Inflammatory macrophage treated with lipopolysaccharide for 4 hours (primary cell): ENCODE results near the gene YJU2.
"Not testable (repeated sequence)": the region's sequence is repeated elsewhere in the genome, so short reads cannot be mapped to it uniquely, and the experiment has no call there.

ENCODE experiments used
- DNase-seq: peaks from one replicate; pipeline ENCODE4 v3.0.0-alpha.2; 2020

Gene YJU2

DNA sequence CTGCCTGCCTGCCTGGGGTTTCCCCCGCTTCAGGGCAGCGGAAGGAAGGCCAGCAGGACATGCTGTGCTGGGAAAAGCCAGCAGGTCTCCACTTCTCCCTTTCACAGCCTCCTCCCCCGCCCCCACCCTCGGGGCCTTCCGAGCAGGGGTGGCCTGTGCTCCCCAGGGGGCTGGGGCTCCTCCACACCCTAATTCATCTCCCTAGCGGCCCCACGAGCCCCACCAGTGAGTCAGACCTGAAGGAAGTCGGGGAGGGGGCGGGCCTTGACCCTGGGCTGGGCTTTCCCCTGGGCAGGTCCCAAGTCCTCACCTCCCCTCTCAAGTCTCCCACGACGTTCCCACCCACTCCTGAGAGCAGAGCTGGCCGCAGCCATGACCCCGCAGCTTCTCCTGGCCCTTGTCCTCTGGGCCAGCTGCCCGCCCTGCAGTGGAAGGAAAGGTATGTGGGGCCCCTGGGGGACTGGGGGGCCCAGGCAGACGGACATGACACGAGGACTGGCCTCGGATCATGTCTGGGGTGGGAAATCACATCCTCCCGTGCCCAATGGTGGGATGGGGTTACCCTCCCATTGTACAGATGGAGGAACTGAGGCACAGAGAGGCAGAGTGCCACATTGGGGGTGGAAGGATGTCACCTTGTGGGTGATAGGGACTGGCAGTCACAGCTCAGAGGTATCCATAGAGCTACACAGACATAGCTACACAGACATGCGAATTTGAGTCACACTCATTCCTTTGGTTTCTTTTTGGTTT lies 17.5 kb upstream of the YJU2 start, which contains the start of gene EBI3:
Gene EBI3, plus strand, starts transcription at position 345 of the 753 bp plus-strand sequence. Its CDS starts 28 bp downstream, at position 373.
- DNase-seq, result peak; percentile 94

DNA sequence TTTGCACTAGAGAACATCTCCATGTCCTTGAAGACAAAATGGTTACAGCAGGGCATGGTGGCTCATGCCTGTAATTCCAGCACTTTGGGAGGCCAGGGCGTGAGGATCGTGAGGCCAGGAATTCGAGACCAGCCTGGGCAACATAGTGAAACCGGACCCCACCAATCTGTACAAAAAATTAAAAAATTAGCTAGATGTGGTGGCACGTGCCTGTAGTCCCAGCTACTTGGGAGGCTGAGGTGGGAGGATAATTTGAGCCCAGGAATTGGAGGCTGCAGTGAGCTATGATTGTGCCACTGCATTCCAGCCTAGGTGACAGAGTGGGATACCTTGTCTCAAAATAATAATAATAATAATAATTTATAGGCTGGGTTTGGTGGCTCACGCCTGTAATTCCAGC lies 16.6 kb upstream of the YJU2 start:
- DNase-seq, result not testable (repeated sequence)

- DNase-seq, result not testable (repeated sequence)
Measured at GRCh38 chr19:4231521-4231920, 15.4 kb upstream of the YJU2 start.

DNA sequence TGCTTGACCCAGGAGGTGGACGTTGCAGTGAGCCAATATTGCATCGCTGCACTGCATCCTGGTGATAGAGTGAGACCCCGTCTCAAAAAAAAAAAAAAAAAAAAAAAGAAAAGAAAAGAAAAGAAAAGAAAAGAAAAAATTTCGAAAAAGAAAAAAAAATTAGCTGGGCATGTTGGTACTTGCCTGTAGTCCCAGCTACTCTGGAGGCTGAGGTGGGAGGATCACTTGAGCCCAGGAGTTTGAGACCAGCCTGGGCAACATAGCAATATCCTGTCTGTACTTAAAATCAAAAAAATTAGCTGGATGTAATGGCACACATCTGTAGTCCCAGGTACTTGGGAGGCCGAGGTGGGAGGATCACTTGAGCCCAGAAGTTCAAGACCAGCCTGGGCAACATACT lies 14.7 kb upstream of the YJU2 start:
- not testable (repeated sequence) for DNase-seq

DNA sequence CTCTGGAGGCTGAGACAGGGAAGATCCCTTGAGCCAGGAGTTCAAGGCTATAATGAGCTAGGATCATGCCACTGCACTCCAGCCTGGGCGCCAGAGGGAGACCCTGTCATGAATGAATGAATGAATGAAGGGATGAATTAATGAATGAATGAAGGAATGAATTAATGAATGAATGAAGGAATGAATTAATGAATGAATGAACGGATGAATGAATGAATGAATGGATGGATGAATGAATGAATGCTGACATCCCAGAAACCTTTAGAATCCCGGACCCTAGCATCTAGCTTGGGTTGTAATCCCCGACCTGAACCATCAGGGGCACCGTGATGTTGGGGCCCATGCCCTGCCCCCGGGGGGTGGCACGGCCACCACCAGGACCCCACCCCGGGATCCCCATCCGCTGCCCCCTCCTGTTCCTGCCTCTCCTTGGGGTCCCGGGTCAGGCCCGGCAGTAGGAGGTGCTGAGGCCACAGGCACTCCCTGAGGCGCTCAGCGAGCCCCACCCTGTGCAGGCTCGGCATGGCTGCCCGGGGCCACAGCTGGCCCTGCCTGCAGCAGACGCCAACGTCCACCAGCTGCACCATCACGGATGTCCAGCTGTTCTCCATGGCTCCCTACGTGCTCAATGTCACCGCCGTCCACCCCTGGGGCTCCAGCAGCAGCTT lies 14.1 kb upstream of the YJU2 start:
- DNase-seq, result no peak

- DNase-seq, result peak; percentile 46
Measured at GRCh38 chr19:4233282-4233853, 13.5 kb upstream of the YJU2 start.

GRCh38 chr19:4234142-4234861 lies 12.6 kb upstream of the YJU2 start:
- DNase-seq, result no peak

DNA sequence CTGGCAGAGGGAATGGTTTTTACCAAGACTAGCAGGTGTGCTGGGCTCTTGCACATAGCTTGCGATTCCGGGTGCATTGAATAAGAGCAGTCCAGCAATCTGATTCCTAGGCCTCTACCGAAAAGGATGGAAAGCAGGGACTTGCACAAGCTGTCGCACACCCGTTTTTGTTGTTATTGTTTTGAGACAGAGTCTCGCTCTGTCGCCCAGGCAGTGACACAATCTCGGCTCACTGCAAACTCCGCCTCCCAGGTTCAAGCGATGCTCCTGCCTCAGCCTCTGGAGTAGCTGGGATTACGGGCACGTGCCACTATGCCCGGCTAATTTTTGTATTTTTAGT lies 12.0 kb upstream of the YJU2 start:
- no peak for DNase-seq

GRCh38 chr19:4237510-4237909 lies 9.4 kb upstream of the YJU2 start:
- DNase-seq, result not testable (repeated sequence)

DNA sequence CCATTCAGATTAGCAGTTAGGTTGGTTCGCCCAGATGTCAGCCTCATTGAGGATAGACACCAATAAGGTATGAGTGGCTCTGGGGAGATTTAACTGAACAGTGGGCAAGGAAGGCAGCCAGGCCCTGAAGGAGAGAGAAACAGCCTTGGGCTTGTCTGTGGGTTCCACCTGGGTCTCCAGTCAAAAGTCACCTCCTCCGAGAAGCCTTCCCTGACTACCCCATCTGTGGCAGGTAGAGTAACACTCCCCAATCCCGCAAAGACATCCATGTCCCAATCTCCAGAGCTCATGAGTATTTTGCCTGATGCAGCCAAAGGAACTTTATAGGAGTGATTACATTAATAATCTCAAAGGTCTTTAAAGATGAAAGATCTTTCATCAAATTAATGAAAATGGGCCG lies 8.0 kb upstream of the YJU2 start:
- no peak for DNase-seq

DNA sequence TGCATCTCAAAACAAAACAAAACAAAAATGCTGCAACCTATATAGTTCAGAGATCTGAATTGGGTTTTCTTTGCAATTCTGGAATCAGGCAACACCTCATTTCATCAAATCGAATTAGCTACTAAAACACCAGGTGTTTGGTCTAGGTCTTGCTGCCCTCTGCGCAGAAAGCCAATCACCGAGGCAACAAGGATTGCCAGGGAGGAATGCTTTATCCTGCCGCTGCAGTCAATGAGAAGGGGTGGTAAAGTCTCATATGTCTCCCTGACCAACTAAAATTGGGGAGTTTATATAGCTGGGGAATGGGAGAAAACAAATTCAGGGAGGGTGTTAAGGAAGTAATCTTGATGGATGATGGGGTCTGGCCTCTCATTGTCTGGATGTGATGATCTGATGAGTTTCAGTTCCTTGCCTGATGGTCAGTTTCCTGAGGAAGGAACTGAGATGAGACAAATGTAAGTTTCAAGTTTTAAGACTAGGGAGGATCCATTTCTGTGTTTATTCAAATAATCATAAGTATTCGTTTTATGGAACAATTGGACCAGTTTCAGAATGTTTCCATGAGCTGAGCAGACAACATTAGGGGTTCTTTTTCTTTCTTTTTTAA lies 5.0 kb upstream of the YJU2 start:
- DNase-seq, result peak; percentile 76

GRCh38 chr19:4245938-4246337 lies 942 bp upstream of the YJU2 start:
- DNase-seq, result not testable (repeated sequence)

- no peak for DNase-seq
Measured at GRCh38 chr19:4256563-4256962, 9.7 kb downstream of the YJU2 start.

DNA sequence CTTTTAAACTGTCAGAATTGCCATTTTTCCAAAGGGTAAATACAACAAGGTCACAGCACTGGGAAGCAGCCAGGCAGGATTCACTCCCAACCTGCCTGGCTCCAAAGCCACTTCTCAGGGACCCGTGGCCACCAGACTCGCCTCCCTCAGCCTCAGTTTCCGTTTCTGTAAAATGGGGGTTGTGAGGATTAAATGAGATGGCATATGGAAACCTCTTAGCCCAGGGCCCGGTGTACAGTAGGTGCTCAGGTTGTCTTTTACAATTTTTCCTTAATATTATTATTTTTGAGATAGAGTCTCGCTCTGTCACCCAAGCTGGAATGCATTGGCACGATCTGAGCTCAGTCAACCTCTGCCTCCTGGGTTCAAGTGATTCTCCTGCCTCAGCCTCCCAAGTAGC lies 10.1 kb downstream of the YJU2 start:
- no peak for DNase-seq

DNA sequence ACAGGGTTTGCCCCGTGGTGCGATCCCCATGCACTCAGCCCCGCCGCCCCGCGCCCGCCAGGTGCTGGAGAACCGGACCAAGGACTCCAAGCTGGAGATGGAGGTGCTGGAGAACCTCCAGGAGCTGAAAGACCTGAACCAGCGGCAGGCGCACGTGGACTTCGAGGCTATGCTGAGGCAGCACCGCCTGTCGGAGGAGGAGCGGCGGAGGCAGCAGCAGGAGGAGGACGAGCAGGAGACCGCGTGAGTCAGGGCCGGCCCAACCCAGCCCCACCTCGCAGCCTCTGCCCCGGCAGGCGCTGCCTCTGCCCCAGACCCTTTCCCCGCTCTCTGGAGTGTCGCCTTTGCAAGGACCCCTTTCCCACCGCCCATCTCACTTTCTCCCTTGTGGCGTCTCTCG lies 11.3 kb downstream of the YJU2 start:
- DNase-seq, result no peak

DNA sequence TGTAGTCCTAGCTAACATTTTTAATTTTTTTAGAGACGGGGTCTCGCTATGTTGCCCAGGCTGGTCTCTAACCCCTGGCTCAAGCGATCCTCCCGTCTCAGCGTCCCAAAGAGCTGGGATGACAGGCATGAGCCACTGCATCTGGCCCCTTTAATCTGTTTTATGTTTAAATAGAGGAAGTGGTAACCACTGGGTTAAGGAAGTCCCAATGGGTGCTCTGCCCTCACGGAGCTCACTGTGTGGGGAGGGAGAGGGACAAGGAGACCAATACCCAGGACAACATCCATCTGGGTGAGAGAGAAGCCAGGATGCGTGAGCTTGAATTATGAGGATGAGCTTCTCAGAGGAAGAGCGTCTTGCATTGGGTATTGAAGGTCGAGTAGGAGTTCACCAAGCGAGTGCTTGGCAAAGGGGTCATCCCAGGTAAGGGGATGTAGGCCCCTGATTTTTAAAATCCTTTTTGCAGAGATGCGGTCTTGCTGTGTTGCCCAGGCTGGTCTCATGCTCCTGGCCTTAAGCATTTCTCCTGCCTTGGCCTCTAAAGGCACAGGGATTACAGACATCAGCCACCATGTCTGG lies 13.8 kb downstream of the YJU2 start:
- DNase-seq, result peak; percentile 29

DNA sequence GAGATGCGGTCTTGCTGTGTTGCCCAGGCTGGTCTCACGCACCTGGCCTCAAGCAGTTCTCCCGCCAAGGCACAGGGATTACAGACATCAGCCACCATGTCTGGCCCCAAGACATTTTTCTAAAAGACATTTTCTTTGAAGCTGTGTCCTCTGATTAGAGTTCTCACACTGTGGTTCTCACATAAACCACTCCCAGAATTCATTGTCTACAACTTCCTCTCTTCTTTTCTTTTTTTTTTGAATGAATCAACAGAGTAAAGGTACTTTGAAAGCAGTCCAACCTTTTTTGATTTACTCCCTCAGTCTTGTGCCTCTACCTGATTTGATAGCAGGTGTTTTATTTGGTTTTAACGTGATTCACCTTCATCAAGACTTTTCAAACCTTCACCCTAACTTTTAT lies 17.9 kb downstream of the YJU2 start:
- peak; percentile 12 for DNase-seq

- peak; percentile 30 for DNase-seq
Measured at GRCh38 chr19:4266253-4267000, 19.5 kb downstream of the YJU2 start.

DNA sequence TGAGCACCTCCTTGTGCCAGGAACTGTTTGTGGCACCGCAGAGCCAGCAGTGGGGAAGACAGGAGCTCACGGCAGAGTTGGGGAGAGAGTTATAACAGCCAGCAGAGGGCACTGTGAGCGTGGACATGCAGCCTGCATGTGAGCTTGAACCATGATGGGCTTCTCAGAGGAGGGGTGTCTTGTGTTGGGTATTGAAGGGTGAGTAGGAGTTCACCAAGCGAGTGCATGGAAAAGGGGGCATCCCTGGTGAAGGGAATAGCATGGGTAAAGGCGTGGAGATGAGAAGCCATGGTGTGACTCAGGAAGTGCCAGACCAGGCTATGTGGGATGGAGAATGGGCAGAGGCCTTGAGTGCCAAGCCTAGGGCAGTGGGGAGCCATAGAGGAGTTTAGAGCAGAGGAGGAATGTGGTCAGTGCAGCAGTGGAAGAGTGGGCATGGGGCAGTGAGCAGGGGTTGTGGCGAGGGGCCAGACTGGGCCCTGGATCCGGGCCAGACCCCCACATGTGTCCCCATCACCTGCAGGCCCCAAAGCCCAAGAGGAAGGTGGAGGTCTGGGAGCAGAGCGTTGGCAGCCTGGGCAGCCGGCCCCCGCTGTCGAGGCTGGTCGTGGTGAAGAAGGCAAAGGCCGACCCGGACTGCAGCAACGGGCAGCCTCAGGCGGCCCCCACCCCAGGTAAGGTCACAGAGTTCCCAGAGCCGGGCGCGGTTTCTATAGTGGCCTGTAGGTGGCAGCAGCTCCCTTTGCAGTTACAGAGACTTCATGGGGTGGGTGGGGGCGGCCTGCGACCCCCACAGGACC lies 20.4 kb downstream of the YJU2 start:
- peak; percentile 59 for DNase-seq

- DNase-seq, result no peak
Measured at GRCh38 chr19:4267901-4268815, 21.3 kb downstream of the YJU2 start.
